OCI-M1 (cell line): Measurements from ENCODE around the gene C13orf42.

ENCODE experiments used
- DNase-seq: peaks from one replicate; lab custom pipeline; 2025; lab: John Stamatoyannopoulos, UW

Gene C13orf42

DNA sequence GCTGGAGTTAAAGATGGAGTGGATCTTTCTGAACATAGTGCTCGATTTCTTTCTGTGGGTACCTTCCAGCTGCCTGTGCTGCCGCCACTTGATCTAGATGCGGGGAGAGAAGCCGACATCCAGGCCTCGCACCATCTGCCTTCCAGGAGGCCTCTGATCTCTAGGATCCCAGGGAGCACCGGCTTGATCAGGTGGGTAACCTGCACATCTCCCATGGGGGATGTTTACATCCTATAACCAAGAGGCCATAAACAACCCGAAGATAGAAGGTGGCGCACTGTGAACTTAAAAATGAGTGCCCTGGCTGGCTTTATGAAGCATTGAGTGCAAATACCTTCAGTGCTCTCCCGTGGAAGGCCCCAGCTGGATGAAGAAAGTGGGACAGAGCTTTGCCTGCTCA, at the start of gene C13orf42:
Gene C13orf42 (minus strand): TSS at position 101 of the 400 bp plus-strand sequence. CDS start 65 bp downstream, at position 36.
- DNase-seq: no peak

- peak; percentile 10 for DNase-seq
Measured at GRCh38 chr13:51158880-51159518, 47.9 kb upstream of the C13orf42 start.

DNA sequence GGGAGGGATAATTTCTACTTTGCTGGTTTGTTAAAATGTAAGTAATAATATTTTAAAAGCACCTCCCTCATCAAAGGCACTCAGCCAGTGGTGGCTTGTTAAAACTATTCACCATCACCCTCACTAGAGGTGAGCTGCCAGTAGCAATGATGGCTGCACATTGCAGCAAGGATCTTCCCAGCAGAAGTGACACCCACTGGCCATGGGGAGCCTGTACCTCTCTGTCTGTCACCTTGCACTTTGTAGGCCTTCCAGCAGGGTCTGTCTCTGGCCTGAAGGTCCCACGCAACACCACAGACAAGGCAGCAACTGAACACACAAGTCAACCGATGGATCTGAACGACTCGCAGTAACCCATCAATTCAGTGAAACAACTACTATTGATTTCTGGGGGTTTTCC, 47.3 kb upstream of the C13orf42 start:
- DNase-seq: no peak

DNA sequence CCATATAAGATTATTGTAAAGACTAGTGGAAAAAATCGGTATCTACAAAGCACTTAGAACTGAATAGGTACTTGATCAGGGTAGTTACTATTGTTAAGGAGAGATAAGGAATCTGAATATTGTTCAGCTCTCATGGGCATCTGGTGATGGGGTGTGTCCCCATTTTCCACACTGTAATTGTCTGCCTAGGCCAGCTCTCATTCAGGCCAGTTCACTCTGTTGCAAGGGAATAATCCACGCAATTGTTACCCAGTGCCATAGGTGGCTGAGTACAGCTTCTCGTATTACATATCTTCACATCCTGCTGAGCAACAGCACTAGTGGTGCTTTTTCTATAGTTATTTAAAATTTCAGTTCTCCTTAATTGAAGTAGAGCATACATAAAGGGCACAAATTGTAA, 45.6 kb upstream of the C13orf42 start:
- no peak for DNase-seq

GRCh38 chr13:51155776-51156515, 44.9 kb upstream of the C13orf42 start:
- DNase-seq: no peak

DNA sequence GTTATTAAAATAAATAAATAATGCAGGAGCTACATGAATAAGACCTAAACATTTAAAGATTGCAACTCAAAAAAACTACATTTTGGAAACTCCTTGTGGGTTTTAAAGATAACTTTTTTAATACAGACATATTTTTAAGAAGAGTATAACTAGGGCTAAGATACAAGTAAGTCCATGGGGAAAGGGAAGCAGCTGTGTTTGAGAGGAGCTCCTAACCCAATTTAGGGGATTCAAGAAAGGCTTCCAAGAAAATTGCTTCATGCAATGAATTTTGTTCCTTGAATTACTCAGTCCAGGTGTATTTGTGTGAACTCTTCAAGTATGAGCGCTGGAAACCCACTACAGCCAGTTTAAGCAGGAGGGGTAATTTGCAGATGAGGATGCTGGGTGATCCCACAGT, 44.1 kb upstream of the C13orf42 start:
- no peak for DNase-seq

DNA sequence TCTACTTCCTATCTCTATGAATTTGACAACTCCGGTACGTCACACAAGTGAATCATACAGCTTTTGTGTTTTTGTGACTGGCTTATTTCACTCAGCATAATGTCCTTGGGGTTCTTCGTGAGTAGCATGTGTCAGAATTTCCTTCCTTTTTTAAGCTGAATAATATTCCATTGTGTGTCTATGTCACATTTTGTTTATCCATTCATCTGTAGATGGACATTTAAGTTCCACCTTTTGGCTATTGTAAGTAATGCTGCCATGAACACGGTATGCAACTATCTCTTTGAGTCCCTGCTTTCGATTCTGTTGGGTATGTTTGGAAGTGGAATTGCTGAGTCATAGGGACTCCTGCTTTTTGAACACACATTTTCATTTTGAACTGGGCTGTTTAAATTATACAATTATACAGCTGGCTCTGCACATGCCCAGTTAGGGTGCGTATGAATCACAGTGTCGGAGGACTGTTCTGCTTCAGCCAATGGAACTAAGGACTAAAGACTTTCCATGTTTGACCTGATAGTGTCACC, 43.0 kb upstream of the C13orf42 start:
- peak; percentile 69 for DNase-seq

DNA sequence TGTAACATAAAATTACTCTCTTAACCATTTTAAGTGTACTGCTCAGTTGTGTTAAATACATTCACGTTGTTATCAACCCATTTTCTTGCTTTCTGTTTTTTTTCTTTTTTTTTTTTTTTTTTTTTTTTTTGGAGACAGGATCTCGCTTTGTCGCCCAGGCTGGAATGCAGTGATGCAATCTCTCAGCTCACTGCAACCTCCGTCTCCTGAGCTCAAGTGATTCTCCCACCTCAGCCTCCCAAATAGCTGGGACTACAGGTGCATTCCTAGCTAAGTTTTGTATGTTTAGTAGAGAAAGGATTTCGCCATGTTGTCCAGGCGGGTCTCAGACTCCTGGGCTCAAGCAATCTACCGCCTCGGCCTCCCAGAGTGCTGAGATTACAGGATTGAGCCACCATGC, 42.5 kb upstream of the C13orf42 start:
- no peak for DNase-seq

GRCh38 chr13:51152701-51153100, 41.6 kb upstream of the C13orf42 start:
- DNase-seq: no peak

GRCh38 chr13:51151463-51151862, 40.4 kb upstream of the C13orf42 start:
- no peak for DNase-seq

DNA sequence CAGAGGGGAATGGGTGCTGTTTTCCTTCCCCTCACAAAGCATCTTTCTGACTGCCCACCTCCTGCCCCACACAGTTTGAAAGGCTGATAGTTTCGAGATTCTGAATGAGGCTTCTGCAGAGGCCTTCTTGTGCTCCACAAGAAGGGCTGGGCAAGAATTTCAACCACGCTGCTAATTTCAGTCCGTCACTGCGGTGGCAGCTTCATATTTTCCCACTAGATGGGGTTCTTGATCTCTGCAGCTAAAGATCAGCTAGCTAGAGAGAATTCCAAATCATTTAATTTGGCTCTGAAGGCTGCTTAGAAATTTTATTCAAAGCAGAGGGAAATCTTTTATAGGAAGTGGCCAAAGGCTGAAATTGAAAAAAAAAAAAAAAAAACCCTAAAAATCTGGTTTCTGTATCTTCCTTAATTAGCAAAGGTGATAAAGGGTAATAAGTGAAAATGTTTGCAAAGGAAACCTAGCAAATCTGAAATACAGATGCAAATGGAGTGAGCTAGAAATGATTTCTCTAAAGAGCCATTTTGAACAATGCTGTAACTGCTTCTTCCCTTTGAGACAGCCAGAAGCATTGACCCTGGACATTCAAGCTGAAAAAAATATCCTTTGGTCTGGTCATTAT, 38.0 kb upstream of the C13orf42 start:
- DNase-seq: peak; percentile 58

DNA sequence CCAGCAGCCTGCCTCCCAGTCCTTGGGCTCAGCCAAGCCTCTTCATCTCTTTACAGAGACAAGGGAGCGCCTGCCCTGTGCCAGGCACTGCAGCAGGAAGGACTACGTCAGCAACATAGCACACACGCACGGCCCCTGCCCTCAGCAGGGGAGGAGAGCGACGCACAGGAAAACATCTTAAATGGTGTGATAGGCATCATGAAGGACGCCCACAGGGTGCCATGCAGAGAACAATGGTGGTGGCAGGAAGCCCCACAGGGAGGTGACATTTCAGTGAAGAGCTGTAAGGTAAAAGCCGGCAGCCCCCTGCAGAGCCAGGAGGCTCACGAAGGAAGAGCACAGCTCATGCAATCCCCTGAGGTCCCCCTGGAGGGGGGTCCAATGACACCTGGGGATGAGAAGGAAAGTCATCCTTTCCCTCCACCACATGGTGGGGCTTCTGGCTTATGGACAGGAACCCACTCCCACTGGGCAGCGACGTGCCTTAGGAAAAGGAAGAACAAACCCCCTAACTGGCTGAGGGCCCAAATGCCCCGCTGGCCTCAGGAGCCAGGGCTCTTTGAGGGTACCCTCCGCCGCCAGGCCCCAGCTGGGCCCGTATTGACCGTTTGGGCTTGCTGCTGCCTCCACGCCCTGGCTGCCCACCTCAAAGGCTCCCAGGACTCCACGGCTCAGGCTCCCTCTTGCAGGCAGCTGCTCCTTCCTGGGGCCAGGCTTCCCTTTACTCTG, 37.3 kb upstream of the C13orf42 start:
- no peak for DNase-seq

DNA sequence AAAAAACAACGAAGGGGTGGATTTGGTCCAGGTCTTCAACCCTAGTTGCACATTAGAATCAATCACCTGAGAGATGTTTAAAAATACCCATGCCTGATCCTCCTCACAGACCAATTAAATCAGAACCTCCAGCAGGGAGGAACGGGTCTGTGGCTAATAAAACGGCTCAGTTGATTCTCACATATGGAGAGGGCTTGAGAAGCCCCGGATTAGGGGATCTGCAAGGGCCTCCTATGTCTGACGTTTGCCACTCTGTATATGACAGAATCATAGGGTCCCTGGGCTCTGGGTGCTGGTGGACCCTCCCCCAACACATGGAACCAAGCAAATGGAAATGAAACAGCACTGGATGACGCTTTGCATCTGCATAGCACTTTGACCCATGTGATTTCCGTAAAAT, 36.7 kb upstream of the C13orf42 start:
- no peak for DNase-seq

DNA sequence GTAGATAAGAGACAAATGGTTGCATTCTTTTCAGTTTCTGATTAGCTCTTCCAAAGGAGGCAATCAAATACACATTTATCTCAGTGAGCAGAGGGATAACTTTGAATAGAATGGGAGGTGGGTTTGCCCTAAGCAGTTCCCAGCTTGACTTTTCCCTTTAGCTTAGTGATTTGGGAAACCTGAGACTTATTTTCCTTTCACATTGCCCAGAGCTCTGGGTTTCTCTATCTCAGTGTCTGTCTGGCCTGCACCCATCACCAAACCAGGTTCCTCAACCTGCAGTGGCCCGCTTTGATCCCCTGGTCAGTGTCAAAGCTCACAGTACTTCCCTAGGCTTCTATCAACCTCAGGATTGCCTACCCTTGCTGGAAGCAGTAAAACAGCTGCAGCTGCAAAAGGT, 35.6 kb upstream of the C13orf42 start:
- DNase-seq: no peak

GRCh38 chr13:51137250-51137649, 26.2 kb upstream of the C13orf42 start:
- no peak for DNase-seq

DNA sequence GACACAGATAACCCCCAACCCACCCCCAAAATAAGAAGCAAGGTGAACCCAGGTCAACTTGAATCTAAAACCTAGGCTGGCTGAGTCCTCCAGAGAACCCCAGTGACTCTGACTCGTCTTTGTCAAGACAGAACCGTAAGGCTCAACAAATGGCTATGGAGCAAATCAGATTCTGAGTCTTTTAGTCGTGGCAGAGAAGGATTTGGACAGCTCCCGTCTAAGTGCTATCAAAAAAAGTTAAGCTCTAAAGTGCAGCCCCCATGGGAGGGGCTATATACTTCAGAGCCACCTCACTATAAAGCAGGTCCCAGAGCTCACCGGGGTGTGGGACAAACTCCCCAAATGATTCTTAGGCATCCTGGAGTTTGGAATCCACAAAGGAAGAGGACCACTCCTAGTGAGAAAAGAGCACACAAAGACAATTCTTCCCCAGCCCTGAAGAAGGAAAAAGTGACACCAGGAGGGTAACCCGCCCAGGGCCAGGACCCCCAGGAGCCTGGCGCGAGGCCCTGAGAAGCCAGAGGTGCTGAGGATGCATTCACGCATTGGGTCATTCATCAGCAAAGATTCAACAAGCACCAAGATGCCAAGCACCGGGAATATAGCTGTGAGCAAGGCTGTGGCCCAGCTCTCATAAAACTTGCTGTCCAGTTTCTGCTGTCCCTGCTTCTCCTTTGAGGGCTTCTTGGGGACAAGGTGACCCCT, 25.4 kb upstream of the C13orf42 start:
- DNase-seq: no peak

GRCh38 chr13:51134763-51135365, 23.8 kb upstream of the C13orf42 start:
- DNase-seq: no peak

GRCh38 chr13:51130348-51130747, 19.3 kb upstream of the C13orf42 start:
- no peak for DNase-seq

DNA sequence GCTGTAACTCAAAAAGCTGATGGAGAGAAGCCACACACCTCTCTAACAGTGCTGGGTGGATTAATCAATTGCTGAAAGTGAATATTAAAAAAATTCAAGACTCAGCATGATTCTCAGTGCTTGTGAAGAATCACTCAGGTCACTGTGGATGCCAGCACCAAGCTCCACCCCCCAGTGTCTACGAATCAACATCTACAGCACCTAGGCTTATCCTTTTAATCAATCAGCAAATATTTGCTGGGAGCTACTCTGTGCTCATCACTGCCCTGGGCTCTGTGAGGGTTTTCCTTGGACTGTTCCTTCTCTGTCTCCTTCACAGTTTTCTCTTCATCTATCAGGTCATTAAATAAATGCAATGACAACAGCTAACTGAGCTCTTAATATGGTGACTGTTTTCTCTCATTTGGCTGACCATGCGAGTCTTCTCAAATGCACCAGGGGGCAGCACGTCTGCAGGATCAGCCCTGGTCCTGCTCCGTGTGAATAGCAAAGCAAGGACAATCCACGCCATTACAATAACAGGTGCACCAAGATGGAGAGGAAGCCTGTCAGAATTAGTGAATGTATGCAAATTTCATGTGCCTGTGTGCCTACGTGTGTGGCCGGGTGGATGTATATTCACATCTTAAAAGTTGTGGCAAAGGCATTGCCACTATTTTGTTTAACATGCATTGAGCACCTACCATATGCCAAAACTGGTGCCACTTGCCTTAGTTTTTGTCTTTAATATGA, 14.6 kb upstream of the C13orf42 start:
- DNase-seq: peak; percentile 72

GRCh38 chr13:51122868-51123566, 11.9 kb upstream of the C13orf42 start:
- DNase-seq: no peak
